SK-N-SH treated with all-trans-retinoic acid at 6 μM for 48 hours (cell line): Measurements from ENCODE around the gene SLC35G2.

Experiments used
- ATAC-seq: fragments of 200-7000 bp; cut with Tn5 transposase; 3 replicates; pipeline ENCODE4 v1.9.1; 2020; ENCODE audit warnings: mild to moderate bottlenecking, moderate library complexity
- CSRNP3 ChIP-seq: fragments of 250-450 bp; sonication (Bioruptor Pico); IDR thresholded peaks from 2 replicates; pipeline ENCODE4 v1.5.1; 2021; ENCODE audit warnings: mild to moderate bottlenecking, moderate library complexity
- ISL1 ChIP-seq: fragments of 250-450 bp; sonication (Bioruptor Pico); IDR thresholded peaks from 2 replicates; pipeline ENCODE4 v2.1.2; 2022; ENCODE audit warnings: mild to moderate bottlenecking, moderate library complexity
- OSR1 ChIP-seq: fragments of 250-450 bp; sonication (Bioruptor Pico); IDR thresholded peaks from 2 replicates; pipeline ENCODE4 v1.8.0; 2022; ENCODE audit warnings: moderate library complexity, mild to moderate bottlenecking, inconsistent platforms
- PATZ1 ChIP-seq: fragments of 250-450 bp; sonication (Bioruptor Pico); IDR thresholded peaks from 2 replicates; pipeline ENCODE4 v1.8.0; 2020; ENCODE audit warnings: mild to moderate bottlenecking, moderate library complexity, borderline replicate concordance
- RARB ChIP-seq: fragments of 250-450 bp; sonication (Bioruptor Pico); IDR thresholded peaks from 2 replicates; pipeline ENCODE4 v1.8.0; 2021; ENCODE audit warnings: mild to moderate bottlenecking, moderate library complexity
- TSHZ2 ChIP-seq: fragments of 250-450 bp; sonication (Bioruptor Pico); IDR thresholded peaks from 2 replicates; pipeline ENCODE4 v1.5.0; 2020; ENCODE audit warnings: mild to moderate bottlenecking, moderate library complexity
- ZFP3 ChIP-seq: fragments of 250-450 bp; sonication (Bioruptor Pico); IDR thresholded peaks from 2 replicates; pipeline ENCODE4 v1.5.0; 2020; ENCODE audit warnings: mild to moderate bottlenecking, moderate library complexity
- ZFP30 ChIP-seq: fragments of 450-650 bp; formaldehyde crosslinking; IDR thresholded peaks from 2 replicates; pipeline ENCODE4 v1.5.0; 2022; ENCODE audit warnings: mild to moderate bottlenecking, moderate library complexity
- ZNF70 ChIP-seq: fragments of 450-650 bp; formaldehyde crosslinking; IDR thresholded peaks from 2 replicates; pipeline ENCODE4 v1.5.0; 2020; ENCODE audit warnings: mild to moderate bottlenecking, moderate library complexity

Gene SLC35G2

GRCh38 chr3:136811701-136812100, 7.2 kb upstream of the SLC35G2 start:
- no peak for TF ChIP-seq ISL1 (CRISPR knock-in tag)
- TF ChIP-seq OSR1 (CRISPR knock-in tag): no peak
- no peak for TF ChIP-seq PATZ1
- no peak for TF ChIP-seq ZFP30
- no peak for TF ChIP-seq TSHZ2 (CRISPR knock-in tag)
- ATAC-seq: no peak

GRCh38 chr3:136817448-136817847, 1.5 kb upstream of the SLC35G2 start:
- TF ChIP-seq RARB (CRISPR knock-in tag): no peak
- no peak for ATAC-seq

GRCh38 chr3:136818191-136818768, 646 bp upstream of the SLC35G2 start:
- TF ChIP-seq ZNF70: no peak
- TF ChIP-seq PATZ1: no peak
- TF ChIP-seq TSHZ2 (CRISPR knock-in tag): no peak
- no peak for TF ChIP-seq CSRNP3
- no peak for TF ChIP-seq OSR1 (CRISPR knock-in tag)
- no peak for TF ChIP-seq ZFP3 (CRISPR knock-in tag)
- TF ChIP-seq ZFP30: no peak
- ATAC-seq: peak; percentile 77

GRCh38 chr3:136819392-136819730, 435 bp downstream of the SLC35G2 start:
- peak; percentile 83 for ATAC-seq
- TF ChIP-seq PATZ1 (no peak; the same call in 1 of the 2 replicates), TSHZ2 (CRISPR knock-in tag) (peak; percentile 25; the same call in 1 of the 2 replicates)
- TF ChIP-seq, all 23 proteins: peak for 1
